HUDEP-2 (cell line): ENCODE measurements around the gene TECPR2.
"Not testable (repeated sequence)": the region's sequence is repeated elsewhere in the genome, so short reads cannot be mapped to it uniquely, and the experiment has no call there.

ENCODE experiments used
- DNase-seq, 76 experiments: peaks; one replicate each; lab custom pipeline; 2025; ENCODE audit not compliant: unreplicated experiment in 76 of 76; lab: John Stamatoyannopoulos, UW

TECPR2 gene

DNA sequence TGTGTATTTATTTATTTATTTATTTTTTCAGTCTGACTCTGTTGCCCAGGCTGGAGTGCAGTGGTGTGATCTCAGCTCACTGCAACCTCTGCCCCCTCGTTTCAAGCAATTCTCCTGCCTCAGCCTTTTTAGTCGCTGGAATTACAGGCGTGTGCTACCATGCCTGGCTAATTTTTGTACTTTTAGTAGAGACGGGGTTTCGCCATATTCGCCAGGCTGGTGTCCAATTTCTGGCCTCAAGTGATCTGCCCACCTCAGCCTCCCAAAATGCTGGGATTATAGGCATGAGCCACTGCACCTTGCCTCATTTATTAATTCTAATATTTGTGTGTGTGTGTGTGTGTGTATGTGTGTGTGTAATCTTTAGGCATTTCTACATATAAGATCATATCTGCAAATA, 33.4 kb upstream of the TECPR2 start:
- not testable (repeated sequence) for DNase-seq

DNA sequence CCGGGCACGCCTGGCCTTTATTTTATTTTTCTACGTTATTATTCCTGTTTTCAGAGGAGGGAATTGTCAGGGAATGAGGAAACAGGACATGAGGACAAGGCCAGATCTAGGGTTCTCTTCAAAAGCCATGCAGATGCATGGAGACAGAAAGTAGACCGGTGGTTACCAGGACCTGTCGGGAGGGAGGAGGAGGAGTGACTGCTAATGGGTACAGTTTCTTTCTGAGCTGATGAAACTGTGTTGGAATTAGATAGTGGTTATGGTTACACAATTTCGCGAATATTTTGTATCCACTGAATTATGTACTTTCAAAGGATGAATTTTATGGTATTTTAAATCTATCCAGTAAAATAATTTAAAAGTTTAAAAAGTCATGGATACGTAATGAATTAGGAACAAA, 31.9 kb upstream of the TECPR2 start:
- no peak for DNase-seq

DNA sequence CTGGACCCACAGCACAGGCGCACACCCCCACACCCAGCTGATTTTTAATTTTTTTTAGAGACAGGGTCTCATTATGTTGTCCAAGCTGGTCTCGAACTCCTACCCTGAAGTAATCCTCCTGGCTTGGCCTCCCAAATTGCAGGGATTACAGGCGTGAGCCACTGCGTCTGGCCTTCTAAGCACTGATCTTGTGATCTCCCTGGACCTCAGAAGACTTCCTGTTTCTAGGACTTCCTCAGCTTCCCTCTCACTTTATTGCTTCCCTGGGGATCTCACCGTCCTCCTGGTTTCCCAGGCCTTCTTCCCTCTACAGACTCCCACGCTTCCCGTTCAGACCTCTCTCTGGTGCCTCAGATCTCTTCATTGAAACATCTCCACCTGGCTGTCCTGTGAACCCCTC, 29.4 kb upstream of the TECPR2 start:
- no peak for DNase-seq

DNA sequence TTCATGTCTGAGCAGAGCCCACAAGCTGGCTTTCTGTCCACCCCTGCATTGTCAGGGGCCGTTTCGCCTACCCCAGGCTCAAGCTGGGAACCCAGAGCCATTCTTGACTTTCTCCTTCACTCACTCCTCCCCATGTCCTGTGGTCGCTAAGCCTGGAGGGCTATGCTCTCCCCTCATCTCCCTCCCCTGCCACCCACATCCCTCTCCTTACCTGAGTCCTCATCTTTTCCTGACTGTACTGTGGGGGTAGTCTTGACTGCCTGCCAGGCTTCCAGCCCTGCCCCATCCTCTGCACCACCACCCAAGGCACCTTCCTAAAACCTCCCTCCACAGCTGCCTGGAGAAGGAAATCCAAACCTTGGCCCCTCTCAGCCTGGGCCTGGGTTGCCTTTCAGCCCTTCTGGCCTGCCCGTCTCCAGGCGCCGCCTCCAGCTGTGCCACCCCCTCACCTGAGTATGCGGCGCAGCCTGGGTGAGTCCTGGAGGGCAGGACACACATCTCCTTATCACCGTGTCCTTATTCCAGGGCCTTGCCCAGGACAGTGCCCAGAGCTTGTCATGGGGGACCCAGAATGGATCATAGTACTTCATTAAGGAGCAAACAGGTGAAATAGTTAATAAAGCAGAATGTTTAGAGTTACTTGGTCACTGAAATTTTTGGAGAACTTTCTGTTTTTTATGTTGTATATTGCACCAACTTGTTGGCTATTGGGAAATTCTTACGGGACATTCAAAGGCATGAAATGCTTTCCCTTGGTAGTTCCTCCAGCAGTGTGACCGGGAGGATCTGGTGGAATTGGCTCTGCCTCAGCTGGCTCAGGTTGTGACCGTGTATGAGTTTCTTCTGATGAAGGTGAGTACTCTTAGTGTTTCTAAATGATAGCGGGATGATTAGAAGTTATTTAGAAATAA, 28.7 kb upstream of the TECPR2 start:
- DNase-seq: no peak

DNA sequence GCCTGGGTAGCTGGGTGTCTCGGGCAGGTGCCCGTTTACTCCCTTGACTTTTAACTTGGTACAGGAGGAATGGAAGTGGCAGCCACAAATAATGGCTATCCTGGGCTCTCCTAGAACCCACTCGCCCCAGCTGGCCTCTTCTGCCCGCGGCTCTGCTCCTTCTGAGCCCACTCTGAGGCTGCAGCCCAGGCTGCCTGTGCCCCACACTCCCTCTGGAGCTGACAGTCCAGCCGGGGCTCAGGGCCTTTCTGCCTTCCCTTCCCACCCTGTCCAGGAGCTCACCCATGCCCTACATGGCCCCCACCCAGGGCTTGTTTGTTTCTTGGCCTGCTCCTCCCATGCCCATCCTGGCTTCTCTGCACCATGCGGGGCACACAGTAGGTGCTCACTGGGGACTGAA, 27.6 kb upstream of the TECPR2 start:
- no peak for DNase-seq

DNA sequence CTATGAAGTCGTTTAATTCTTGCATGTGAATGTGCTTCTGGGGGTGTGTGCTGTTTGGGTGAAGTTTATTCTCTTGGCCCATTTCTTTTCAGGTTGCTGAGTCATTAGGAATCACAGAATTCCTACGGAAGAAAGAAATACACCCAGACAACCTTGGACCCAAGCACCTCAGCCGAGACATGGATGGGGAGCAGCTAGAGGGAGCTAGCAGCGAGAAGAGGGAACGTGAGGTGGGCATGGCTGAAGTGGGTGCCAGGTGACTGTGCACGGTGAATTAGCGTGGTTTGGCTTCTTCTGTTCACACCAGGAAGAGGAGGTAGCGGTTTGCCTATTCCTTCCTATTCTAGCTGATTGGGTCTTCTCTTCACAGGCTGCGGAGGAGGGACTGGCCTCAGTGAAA, 24.0 kb upstream of the TECPR2 start:
- DNase-seq: no peak

DNA sequence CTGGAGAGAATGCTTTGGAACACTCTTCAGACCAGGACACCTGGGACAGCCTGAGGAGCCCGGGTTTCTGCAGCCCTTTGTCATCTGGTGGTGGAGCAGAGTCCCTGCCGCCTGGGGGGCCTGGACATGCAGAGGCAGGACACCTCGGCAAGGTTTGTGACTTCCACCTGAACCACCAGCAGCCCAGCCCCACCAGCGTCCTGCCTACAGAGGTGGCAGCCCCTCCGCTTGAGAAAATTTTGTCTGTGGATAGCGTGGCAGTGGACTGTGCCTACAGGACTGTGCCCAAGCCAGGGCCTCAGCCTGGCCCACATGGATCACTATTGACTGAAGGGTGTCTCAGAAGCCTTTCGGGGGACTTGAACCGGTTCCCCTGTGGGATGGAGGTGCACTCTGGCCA, 21.2 kb upstream of the TECPR2 start:
- DNase-seq: no peak

DNA sequence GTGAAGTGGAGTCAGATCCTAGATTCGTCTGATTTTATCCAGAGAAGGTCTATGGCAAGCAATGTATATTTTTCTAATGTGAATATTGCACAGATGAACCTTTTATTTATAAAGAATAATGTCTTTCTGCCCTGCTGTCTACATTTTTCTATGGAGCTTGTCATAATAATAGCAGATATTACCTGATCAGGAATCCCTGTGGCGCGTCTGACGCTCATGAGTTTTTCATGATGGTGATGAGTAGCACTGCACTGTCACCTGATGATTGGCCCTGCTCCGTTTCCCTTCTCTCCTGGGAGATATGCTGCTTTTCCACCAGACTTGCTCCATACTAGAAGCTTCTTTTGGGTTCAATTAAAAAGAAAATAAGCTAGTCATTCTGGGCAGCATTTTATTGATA, 20.5 kb upstream of the TECPR2 start:
- DNase-seq: no peak

DNA sequence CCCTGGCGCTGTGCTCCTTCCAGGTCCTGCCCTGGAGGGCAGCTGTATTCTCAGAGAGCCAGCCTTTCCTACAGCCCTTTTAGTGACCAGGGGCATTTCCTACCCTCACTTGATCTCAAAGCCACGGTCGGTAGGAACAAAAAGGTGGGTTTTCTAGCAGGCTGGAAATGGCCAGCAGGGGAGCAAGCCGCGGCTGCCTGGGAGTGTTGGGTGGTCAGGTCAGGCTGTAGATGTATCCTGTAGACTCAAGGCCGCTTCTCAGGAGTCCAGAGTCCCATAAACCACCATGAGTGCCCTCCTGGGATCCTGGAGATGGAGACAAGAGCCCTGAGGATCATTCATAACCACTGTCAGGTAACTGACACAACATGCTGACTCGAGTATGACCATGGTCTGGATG, 18.7 kb upstream of the TECPR2 start:
- DNase-seq: no peak

DNA sequence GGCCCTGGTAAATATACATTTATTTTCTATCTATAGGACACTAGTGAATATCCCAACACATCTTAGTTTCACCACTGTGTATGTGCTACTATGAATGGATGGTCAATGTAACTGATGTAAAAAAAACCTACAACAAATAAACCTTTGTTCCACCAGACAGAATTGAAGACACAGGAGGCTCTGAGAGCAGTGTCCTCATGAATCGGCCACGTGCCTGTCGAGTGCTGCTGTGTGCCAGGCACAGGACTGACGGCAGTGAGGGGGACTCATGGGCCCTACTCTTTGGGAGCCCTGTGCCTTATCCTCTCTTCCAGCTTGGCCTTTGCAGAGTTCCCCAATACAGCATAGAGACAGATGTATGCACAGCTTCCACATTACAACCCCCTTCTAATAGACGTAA, 18.3 kb upstream of the TECPR2 start:
- no peak for DNase-seq

DNA sequence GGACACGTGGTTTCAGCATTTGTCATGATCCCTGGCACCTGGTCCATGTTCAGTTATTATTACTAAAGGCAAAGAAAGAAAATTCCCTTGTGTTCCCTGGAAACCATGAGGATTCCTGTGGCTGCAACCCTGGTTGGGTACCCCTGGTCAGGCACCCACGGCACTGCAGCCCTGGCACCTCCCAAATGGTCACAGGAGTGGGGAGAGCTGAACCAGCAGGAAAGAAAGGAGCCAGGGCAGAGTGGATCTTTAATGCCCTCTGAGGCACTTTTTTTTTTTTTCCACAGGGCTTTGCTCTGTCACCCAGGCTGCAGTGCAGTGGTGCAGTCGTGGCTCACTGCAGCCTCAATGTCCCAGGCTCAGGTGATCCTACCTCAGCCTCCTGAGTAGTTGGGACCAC, 17.5 kb upstream of the TECPR2 start:
- DNase-seq: no peak

DNA sequence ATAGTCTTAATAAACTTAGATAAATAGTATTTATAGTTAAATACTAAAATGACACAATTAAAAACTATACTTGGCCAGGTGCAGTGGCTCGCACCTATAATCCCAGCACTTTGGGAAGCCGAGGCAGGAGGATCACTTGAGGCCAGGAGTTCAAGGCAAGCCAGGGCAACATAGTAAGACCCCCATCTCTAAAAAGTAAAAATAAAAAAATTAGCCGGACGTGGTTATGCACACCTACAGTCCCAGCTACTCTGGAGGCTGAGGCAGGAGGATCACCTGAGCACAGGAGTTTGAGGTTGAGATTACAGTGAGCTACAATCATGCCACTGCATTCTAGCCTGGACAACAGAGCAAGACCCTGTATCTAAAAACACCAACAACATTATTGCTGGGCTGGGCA, 16.1 kb upstream of the TECPR2 start:
- DNase-seq: no peak

DNA sequence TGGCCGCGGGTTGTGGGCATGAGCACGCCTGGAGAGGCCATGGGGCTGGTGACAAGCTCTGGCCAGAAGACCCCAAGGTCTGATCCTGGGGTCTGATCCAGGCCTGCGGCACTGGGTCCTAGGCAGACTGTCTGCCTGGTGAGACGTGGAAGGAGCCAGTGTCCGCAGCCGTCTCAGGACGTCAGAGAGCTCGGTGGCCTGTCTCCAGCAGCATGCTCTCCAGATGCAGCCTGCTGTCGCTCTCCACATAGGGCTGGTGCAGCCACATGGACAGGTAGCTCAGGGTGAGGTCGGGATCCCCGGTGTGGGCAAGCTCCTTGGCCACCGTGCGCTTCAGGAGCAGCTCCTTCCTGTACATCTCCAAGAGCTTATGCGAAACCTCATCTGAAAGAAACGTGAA, 14.4 kb upstream of the TECPR2 start:
- no peak for DNase-seq

DNA sequence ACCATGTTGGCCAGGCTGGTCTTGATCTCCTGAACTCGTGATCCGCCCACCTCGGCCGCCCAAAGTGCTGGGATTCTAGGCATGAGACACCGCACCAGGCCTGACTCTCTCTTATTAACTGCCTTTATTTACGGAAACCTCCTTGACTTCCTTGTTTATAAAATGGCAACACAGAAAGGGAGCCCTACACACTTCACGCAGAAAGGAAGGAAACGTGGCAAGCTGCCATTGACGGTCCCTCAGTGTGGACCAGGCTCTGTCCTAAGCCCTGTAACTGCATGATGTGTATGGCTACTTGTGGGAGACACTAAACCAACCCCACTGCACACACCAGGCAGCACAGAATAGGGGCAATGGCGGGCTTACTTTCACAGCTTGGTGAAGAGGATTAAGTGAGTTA, 11.7 kb upstream of the TECPR2 start:
- DNase-seq: no peak

DNA sequence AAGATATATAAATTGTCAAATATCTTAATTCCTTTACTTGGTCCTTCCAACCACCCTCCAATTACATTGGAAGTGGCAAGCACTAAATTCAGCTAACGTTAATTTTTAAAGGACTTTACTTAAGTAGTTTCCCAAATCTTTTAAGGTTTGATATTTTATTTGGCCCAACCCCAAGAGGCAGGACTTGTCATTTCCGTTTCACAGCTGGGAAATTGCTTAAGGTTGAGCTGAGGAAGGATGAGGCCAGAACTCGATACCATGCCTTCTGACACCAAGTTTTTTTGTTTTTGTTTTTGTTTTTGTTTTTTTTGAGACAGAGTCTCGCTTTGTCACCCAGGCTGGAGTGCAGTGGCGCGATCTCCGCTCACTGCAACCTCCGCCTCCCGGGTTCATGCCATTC, 11.1 kb upstream of the TECPR2 start:
- DNase-seq: not testable (repeated sequence)

DNA sequence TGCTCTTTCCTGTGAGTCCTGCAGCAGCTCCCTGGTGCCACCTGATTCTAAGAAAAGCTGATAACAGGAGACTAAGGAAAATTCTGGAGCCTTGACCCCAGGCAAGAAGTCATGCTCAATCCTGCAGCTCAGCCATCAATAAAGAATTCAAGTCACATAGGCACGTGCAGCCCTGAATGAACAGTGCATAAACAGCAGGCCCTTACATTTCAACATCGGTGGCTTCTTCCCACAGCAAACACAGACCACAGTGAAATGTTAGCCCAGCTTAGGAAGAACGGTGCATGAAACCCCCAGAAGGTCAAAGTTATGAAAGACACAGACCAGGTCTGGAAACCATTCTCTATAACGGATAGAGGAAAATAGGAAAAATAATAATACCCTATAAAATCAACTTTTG, 10.5 kb upstream of the TECPR2 start:
- no peak for DNase-seq

DNA sequence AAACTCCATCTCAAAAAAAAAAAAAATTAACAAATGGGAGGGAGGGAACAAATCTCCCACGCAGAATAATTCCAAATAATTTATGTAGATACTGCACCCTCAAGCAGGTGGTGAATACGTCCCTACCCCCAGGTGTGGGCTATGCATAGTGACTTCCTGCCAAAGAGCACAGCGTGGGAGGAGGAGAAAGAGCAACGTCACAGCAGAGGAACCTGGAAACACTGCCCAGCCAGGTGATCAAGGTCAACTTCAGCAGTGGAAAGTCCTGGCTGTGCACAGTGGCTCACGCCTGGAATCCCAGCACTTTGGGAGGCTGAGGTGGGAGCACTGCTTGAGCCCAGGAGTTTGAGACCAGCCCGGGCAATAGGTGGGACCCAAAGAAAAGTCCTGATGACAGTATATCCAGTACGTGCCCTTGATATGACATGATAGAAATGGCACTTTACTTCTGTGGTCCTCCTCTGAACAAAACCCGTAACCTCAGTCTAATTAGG, 9.6 kb upstream of the TECPR2 start:
- DNase-seq: no peak

DNA sequence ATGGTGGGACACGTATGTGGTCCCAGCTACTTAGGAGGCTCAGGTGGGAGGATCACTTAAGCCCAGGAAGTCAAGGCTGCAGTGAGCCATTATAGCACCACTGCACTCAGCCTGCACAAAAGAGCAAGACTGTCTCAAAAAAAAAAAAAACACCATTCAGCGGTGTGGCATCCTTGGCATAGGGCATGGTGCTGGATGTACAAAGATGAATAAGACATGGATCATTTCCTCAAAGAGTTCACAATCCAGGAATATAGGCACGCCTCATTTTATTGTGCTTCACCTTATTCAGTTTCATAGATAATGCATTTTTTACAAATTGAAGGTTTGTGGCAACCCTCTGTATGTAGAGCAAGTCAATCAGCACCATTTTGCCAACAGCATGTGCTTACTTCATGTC, 6.5 kb upstream of the TECPR2 start:
- DNase-seq: no peak

DNA sequence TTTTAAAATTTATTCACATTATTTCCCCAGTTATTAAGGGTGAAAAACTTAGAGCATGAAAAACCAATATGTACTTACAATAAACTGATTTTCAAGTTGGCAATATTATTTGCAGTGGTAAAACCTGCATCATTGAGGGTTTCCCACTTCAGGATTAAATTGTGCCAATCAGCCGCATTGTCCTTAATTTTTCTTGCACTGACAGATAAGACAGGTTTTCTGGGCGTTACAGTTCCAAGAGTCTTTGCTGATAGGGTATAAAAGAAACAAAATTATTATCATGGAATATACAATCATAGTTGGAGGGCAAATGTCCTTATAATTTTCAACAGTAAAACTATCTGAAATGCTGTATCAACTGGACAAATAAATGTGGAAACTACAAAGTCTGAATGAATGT, 3.4 kb upstream of the TECPR2 start:
- no peak for DNase-seq

DNA sequence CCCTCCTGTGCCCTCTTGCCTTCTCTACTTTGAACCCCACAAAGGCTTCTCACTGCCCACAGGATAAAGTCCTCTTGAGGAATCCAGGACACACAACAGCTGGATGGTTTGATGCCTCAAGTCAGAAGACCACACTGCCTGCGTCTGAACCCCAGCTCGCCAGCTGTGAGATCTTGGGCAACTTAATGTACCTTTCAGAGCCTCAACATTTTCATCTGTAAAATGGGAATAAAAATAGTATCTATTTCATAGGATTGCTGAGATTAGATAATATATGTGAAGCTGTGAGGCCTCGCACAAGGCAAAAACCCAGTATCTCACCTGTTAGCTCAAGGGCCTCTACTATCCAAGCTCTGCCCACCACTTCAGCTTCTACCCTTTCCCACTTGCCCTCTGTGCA, 2.4 kb upstream of the TECPR2 start:
- DNase-seq: no peak

DNA sequence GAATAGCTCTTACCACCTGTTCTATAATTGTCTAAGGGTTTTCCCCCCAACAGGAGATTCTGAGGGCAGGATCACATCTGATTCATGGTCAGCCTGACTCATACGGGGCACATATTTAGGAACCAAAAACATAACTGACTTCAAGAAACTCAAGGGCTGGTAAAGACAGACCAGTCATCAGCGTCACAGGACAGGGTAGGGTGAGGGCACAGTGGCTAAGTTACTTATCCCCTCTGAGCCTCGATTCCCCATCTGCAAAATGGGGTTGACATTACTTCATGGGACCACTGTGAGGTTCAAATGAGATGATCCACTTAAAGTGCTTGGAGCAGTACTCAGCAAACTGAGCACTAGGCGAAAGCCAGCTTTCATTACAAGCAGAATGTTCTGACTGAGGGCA, 657 bp upstream of the TECPR2 start:
- DNase-seq: peak in 4 of 76 experiments; percentile 6 to 23 (median 12)

DNA sequence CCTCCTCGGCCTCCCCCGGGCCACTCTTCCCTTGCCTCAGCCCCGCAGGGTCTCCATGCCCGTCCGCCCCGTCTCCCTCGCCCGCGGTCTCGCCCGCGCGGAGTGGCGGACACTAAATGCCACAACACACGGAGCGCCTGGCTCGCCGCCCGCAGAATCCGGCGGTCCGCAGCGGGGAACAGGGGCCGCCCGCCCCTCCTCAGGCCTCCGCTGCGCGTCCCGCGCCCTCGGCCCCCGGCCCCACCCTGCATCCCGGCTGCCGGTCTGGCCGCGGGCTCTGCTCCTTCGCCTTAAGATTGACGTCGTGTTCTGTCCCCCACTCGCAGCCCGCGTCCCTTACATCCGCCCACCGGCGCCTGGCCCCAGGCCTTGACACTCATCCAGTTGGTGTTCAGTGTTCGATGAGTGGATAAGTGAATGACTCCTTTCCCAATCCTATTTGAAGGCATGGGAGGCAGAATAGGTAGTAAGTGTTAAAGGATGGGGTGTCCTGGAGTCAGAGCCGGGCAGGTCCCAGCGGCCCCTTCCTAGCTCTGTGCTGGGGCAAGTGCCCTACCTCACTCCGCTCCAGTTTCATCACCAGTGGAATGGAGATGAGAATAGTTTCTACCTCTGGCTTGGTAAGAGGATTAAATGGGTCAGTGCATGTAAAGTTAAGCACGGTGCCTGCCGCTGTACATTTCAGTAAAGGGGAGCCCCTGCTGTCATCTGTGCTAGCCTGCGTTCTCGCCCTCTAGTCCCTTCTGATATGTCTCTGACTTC, 622 bp downstream of the TECPR2 start:
- DNase-seq: peak in 13 of 76 experiments; percentile 4 to 39 (median 25)
